C4-2B (cell line): ENCODE results near the gene ATP13A2.

Source experiments
- H3K27ac ChIP-seq: fragments of 450-650 bp; 2 replicates; pipeline ENCODE4 v1.5.1; 2017
- CTCF ChIP-seq: fragments of 450-650 bp; conservative IDR thresholded peaks from 2 replicates; pipeline ENCODE4 v1.5.1; 2017; ENCODE audit warnings: mild to moderate bottlenecking
- ZFX ChIP-seq: fragments of 450-650 bp; IDR thresholded peaks from 2 replicates; pipeline ENCODE4 v1.6.1; 2017

Gene ATP13A2

GRCh38 chr1:17011439-17012307, at the start of gene ATP13A2:
Gene ATP13A2 (minus strand): TSS chr1:17011928. CDS start chr1:17011738, 190 bp downstream.
- H3K27ac ChIP-seq = peak within 1 kb of the TSS; percentile 67
- TF ChIP-seq ZFX = peak; percentile 75
- TF ChIP-seq CTCF = no peak

- no peak overlapping the region for H3K27ac ChIP-seq
- TF ChIP-seq CTCF = no peak
- TF ChIP-seq ZFX = no peak
Observed at GRCh38 chr1:17061486-17061885, 49.8 kb upstream of the ATP13A2 start.

- no peak overlapping the region for H3K27ac ChIP-seq
- TF ChIP-seq ZFX (no peak), CTCF (no peak)
Observed at GRCh38 chr1:17060306-17060749, 48.6 kb upstream of the ATP13A2 start.

- no peak overlapping the region for H3K27ac ChIP-seq
- TF ChIP-seq CTCF (peak; percentile 66), ZFX (no peak)
Observed at GRCh38 chr1:17059391-17060305, 47.9 kb upstream of the ATP13A2 start.

GRCh38 chr1:17056551-17056950, 44.8 kb upstream of the ATP13A2 start:
- no peak overlapping the region for H3K27ac ChIP-seq
- TF ChIP-seq CTCF (no peak), ZFX (no peak)

GRCh38 chr1:17055801-17056200, 44.1 kb upstream of the ATP13A2 start:
- no peak overlapping the region for H3K27ac ChIP-seq
- TF ChIP-seq ZFX (no peak), CTCF (no peak)
